ENCODE results near the gene MUC5B.

DNA sequence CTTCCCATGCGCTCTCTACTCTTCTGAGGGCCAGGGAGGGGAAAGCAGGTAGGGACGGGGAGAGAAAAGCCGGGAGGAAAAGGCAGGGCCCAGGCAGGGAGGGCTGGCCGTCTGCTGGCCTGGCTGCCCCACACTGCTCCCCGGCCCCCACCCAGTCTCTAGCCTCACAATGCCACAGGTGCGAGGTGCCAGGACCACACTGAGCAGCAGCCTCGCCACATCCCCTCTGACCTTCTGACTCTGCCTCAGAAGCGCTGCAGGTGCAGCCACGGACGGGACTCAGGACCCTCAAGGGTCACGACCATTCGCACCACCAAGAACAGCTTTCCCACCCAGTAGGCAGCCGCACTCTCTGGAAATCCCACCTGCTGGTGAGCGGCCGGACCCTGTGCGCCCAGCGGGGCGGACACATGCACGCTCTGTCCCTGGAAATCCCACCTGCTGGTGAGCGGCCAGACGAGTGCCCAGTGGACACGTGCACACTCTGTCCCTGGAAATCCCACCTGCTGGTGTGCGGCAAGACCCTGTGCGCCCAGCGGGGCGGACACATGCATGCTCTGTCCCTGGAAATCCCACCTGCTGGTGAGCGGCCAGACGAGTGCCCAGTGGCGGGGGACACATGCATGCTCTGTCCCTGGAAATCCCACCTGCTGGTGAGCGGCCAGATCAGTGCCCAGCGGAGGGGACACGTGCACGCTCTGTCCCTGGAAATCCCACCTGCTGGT lies 66.5 kb downstream of the MUC5B start:
- TF ChIP-seq, protein P1, sequence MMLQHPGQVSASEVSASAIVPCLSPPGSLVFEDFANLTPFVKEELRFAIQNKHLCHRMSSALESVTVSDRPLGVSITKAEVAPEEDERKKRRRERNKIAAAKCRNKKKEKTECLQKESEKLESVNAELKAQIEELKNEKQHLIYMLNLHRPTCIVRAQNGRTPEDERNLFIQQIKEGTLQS (CRISPR knock-in tag; conservative IDR thresholded peaks at IDR 0.05): no peak
- TF ChIP-seq, protein P2, sequence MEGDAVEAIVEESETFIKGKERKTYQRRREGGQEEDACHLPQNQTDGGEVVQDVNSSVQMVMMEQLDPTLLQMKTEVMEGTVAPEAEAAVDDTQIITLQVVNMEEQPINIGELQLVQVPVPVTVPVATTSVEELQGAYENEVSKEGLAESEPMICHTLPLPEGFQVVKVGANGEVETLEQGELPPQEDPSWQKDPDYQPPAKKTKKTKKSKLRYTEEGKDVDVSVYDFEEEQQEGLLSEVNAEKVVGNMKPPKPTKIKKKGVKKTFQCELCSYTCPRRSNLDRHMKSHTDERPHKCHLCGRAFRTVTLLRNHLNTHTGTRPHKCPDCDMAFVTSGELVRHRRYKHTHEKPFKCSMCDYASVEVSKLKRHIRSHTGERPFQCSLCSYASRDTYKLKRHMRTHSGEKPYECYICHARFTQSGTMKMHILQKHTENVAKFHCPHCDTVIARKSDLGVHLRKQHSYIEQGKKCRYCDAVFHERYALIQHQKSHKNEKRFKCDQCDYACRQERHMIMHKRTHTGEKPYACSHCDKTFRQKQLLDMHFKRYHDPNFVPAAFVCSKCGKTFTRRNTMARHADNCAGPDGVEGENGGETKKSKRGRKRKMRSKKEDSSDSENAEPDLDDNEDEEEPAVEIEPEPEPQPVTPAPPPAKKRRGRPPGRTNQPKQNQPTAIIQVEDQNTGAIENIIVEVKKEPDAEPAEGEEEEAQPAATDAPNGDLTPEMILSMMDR (IDR thresholded peaks at IDR 0.05): no peak
- no peak for TF ChIP-seq TEAD4 (CRISPR knock-in tag; IDR thresholded peaks at IDR 0.05)
- no peak for TF ChIP-seq NFYB (CRISPR knock-in tag; conservative IDR thresholded peaks at IDR 0.05; ENCODE audit: low read depth)
- TF ChIP-seq, protein P3, sequence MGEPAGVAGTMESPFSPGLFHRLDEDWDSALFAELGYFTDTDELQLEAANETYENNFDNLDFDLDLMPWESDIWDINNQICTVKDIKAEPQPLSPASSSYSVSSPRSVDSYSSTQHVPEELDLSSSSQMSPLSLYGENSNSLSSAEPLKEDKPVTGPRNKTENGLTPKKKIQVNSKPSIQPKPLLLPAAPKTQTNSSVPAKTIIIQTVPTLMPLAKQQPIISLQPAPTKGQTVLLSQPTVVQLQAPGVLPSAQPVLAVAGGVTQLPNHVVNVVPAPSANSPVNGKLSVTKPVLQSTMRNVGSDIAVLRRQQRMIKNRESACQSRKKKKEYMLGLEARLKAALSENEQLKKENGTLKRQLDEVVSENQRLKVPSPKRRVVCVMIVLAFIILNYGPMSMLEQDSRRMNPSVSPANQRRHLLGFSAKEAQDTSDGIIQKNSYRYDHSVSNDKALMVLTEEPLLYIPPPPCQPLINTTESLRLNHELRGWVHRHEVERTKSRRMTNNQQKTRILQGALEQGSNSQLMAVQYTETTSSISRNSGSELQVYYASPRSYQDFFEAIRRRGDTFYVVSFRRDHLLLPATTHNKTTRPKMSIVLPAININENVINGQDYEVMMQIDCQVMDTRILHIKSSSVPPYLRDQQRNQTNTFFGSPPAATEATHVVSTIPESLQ (CRISPR knock-in tag; IDR thresholded peaks at IDR 0.05): no peak
- no peak for TF ChIP-seq SMAD3 (CRISPR knock-in tag; IDR thresholded peaks at IDR 0.05; ENCODE audit: borderline replicate concordance)
- no peak for TF ChIP-seq JUN (CRISPR knock-in tag; IDR thresholded peaks at IDR 0.05)

Data from WTC11 (cell line).